B cell (primary cell): ENCODE measurements around the gene PEX16. TPM values are rescaled to one million over a fixed set of nuclear protein-coding genes. Genes with fewer than 3 reads are reported as not detected.

ENCODE experiments used
- ATAC-seq: fragments of 200-7000 bp; cut with Tn5 transposase; one replicate; pipeline ENCODE4 v1.10.0; 2021; ENCODE audit warnings: low read depth, mild to moderate bottlenecking, moderate number of reproducible peaks, moderate library complexity
- CTCF ChIA-PET: fragments of 350-600 bp; sonication (Branson Sonifier 250); formaldehyde crosslinking; loops from one replicate; lab custom pipeline; 2021; ENCODE audit warnings: antibody characterized with exemption, inconsistent platforms; lab: Charles Lee
- POLR2A ChIA-PET: fragments of 350-600 bp; sonication (Branson Sonifier 250); formaldehyde crosslinking; loops from one replicate; lab custom pipeline; 2021; ENCODE audit warnings: antibody characterized with exemption; lab: Charles Lee
- DNase-seq: peaks from one replicate; pipeline ENCODE4 v3.0.0; 2013
- H2AFZ ChIP-seq: 2 replicates; pipeline ENCODE4 v1.6.1; 2012; ENCODE audit warnings: mild to moderate bottlenecking, low read depth, low read length; ENCODE audit not compliant: insufficient read depth, poor library complexity, severe bottlenecking
- H3K27ac ChIP-seq, 2 donors: 1 replicate in 1 of 2; 2 replicates in 1 of 2; pipeline ENCODE4 v1.5.1; 2012 to 2013; ENCODE audit warnings: low read length in 2 of 2, mild to moderate bottlenecking in 2 of 2, moderate library complexity in 1 of 2
- H3K27me3 ChIP-seq, 4 experiments: fragments of 200-600 bp in 1 of 4; sonication (generic) in 1 of 4; replicated peaks in 1 of 4; 1 replicate in 2 of 4; 2 replicates in 2 of 4; pipeline versions ENCODE4 v1.6.1 to v1.7.0; 2013 to 2016; ENCODE audit warnings: low read length in 3 of 4, mild to moderate bottlenecking in 2 of 4, mixed read lengths in 1 of 4, moderate library complexity in 1 of 4; ENCODE audit not compliant: insufficient read depth in 4 of 4, control insufficient read depth in 3 of 4; ENCODE audit errors: control extremely low read depth in 1 of 4
- H3K36me3 ChIP-seq, 2 experiments: replicated peaks in 1 of 2; 1 replicate in 1 of 2; 2 replicates in 1 of 2; pipeline versions ENCODE4 v1.6.1 to v1.7.1; 2013; ENCODE audit warnings: low read length in 1 of 2; ENCODE audit not compliant: insufficient read depth in 2 of 2, control insufficient read depth in 1 of 2; ENCODE audit errors: control extremely low read depth in 1 of 2, extremely low read depth in 1 of 2
- H3K4me1 ChIP-seq, 2 donors: fragments of 200-600 bp in 1 of 2; sonication (generic) in 1 of 2; 1 replicate in 1 of 2; 2 replicates in 1 of 2; pipeline versions ENCODE4 v1.5.1 to v1.6.1; 2013 to 2017; ENCODE audit warnings: low read length in 2 of 2; ENCODE audit not compliant: control insufficient read depth in 2 of 2, insufficient read depth in 2 of 2
- H3K4me2 ChIP-seq: replicated peaks from 2 replicates; pipeline ENCODE3; 2012; ENCODE audit warnings: mild to moderate bottlenecking, low read depth, low read length; ENCODE audit not compliant: poor library complexity, severe bottlenecking
- H3K4me3 ChIP-seq, 5 experiments: fragments of 200-600 bp in 1 of 5; sonication (generic) in 1 of 5; 1 replicate in 3 of 5; 2 replicates in 2 of 5; pipeline versions ENCODE4 v1.5.1 to v1.7.0; 2011 to 2016; ENCODE audit warnings: low read length in 4 of 5, mild to moderate bottlenecking in 4 of 5, low read depth in 2 of 5, control low read depth in 1 of 5, moderate library complexity in 1 of 5; ENCODE audit not compliant: insufficient read depth in 1 of 5; ENCODE audit errors: control extremely low read depth in 1 of 5, extremely low read depth in 1 of 5
- H3K79me2 ChIP-seq: fragments of 200-600 bp; sonication (generic); one replicate; pipeline ENCODE4 v1.6.0; 2016; ENCODE audit warnings: low read length; ENCODE audit not compliant: control insufficient read depth, insufficient read depth
- H3K9ac ChIP-seq: fragments of 200-600 bp; sonication (generic); 2 replicates; pipeline ENCODE4 v1.6.1; 2017; ENCODE audit warnings: mild to moderate bottlenecking, low read length, moderate library complexity
- H3K9me3 ChIP-seq, 3 donors: one replicate each; pipeline versions ENCODE4 v1.6.1 to v1.7.1; 2013; ENCODE audit warnings: low read length in 2 of 3; ENCODE audit not compliant: control insufficient read depth in 2 of 3, insufficient read depth in 1 of 3; ENCODE audit errors: control extremely low read depth in 1 of 3
- H4K20me1 ChIP-seq: 2 replicates; pipeline ENCODE4 v1.6.0; 2012; ENCODE audit warnings: mild to moderate bottlenecking, low read length; ENCODE audit not compliant: insufficient read depth, control insufficient read depth, poor library complexity, severe bottlenecking
- H3K27ac Mint-ChIP-seq: one replicate; pipeline ENCODE4 v1.8.0; 2021; ENCODE audit warnings: mixed read lengths
- H3K27me3 Mint-ChIP-seq: one replicate; pipeline ENCODE4 v1.8.0; 2021; ENCODE audit warnings: mixed read lengths
- H3K4me1 Mint-ChIP-seq: one replicate; pipeline ENCODE4 v1.8.0; 2021; ENCODE audit warnings: mixed read lengths
- H3K4me3 Mint-ChIP-seq: one replicate; pipeline ENCODE4 v1.8.0; 2021; ENCODE audit warnings: mixed read lengths
- H3K9me3 Mint-ChIP-seq: one replicate; pipeline ENCODE4 v1.8.0; 2022; ENCODE audit warnings: mixed read lengths; ENCODE audit not compliant: insufficient read depth
- CTCF ChIP-seq: fragments of 200-600 bp; IDR thresholded peaks from one replicate; pipeline ENCODE4 v1.8.0; 2022; ENCODE audit warnings: antibody characterized with exemption, mild to moderate bottlenecking
- EZH2 ChIP-seq: IDR thresholded peaks from 2 replicates; pipeline ENCODE4 v1.6.1; 2012; ENCODE audit warnings: borderline replicate concordance, low read depth, mild to moderate bottlenecking, moderate library complexity, low read length; ENCODE audit not compliant: insufficient read depth, poor library complexity, severe bottlenecking
- WGBS: methylation state at CpG from one replicate; pipeline ENCODE4 v1.1.5; 2013; ENCODE audit warnings: missing lambda C conversion rate; ENCODE audit not compliant: insufficient coverage; 5-methylcytosine and 5-hydroxymethylcytosine counted together
- intact Hi-C: fragments of 100-400 bp; cut with micrococcal nuclease; formaldehyde crosslinking; loops from one replicate; pipeline ENCODE4 v1.10.0; 2022
- polyA plus RNA-seq: library from polyadenylated mRNA; depleted of rRNA; stranded (reverse); fragments of >200 nt; gene quantifications from 2 replicates; pipeline ENCODE4 v1.2.3, GENCODE V29; 2012
- total RNA-seq, 2 donors: library from RNA; stranded (reverse); fragments of 120-200 nt in 1 of 2; gene quantifications; 1 replicate in 1 of 2; 2 replicates in 1 of 2; pipeline versions ENCODE4 v1.2.3 to v1.2.4, GENCODE V29; 2013 to 2022

PEX16 gene
- total and polyA plus RNA-seq, 2 donors (not counting 1 experiment from before 2014, with no cell fraction given) = 89.4 to 107 TPM

GRCh38 chr11:45881708-45882368, 35.8 kb downstream of the PEX16 start:
- ChIA-PET CTCF (interaction anchor here (1.4 kb wide), 1 partner anchor 10 kb away, joined by 5 read pairs; no protein-coding TSS in a partner anchor), POLR2A (no interaction called here)
- no peak overlapping the region for H3K4me3 Mint-ChIP-seq
- H3K9me3 Mint-ChIP-seq = no peaks in the 10 kb centered on the region
- H3K4me3 ChIP-seq = no peak overlapping the region
- H3K9me3 ChIP-seq = no peaks in the 10 kb centered on the region
- peaks cover 0 to 13% (median 0%) of the 10 kb centered on the region in 4 experiments for H3K27me3 ChIP-seq
- intact Hi-C loops = no loop called here
- H3K27ac Mint-ChIP-seq = no peak overlapping the region
- no peaks in the 10 kb centered on the region for H3K27me3 Mint-ChIP-seq
- ATAC-seq (no peak), DNase-seq (no peak)
- WGBS = 100% methylated on average over 2 of the region's 6 CpGs
- H3K4me2 ChIP-seq = no peak overlapping the region
- no peak overlapping the region for H2AFZ ChIP-seq
- peaks cover 0 to 37% of the 10 kb centered on the region in 2 experiments for H3K36me3 ChIP-seq
- H3K9ac ChIP-seq = no peak overlapping the region
- no peak for TF ChIP-seq CTCF
- no peak for TF ChIP-seq EZH2
- H3K79me2 ChIP-seq = no peaks in the 10 kb centered on the region
- peaks cover 11 to 12% of the 10 kb centered on the region in 2 donors for H3K4me1 ChIP-seq
- no peak overlapping the region for H3K27ac ChIP-seq
- H3K4me1 Mint-ChIP-seq = peaks cover 12% of the 10 kb centered on the region
- H4K20me1 ChIP-seq = peaks cover 21% of the 10 kb centered on the region
